PFSK-1 (cell line): ENCODE results near the gene APBB1.

Source experiments
- POLR2AphosphoS5 ChIP-seq: IDR thresholded peaks from 2 replicates; pipeline ENCODE4 v1.6.1; 2012; ENCODE audit warnings: low read depth, mild to moderate bottlenecking, control low read depth, low read length, moderate library complexity
- SIN3A ChIP-seq: IDR thresholded peaks from 2 replicates; pipeline ENCODE4 v1.6.1; 2012; ENCODE audit warnings: mild to moderate bottlenecking, low read length, moderate library complexity, borderline replicate concordance; ENCODE audit not compliant: insufficient read depth
- TAF1 ChIP-seq: IDR thresholded peaks from 2 replicates; pipeline ENCODE4 v1.6.1; 2012; ENCODE audit warnings: low read length, control low read depth, borderline replicate concordance; ENCODE audit not compliant: insufficient read depth

DNA sequence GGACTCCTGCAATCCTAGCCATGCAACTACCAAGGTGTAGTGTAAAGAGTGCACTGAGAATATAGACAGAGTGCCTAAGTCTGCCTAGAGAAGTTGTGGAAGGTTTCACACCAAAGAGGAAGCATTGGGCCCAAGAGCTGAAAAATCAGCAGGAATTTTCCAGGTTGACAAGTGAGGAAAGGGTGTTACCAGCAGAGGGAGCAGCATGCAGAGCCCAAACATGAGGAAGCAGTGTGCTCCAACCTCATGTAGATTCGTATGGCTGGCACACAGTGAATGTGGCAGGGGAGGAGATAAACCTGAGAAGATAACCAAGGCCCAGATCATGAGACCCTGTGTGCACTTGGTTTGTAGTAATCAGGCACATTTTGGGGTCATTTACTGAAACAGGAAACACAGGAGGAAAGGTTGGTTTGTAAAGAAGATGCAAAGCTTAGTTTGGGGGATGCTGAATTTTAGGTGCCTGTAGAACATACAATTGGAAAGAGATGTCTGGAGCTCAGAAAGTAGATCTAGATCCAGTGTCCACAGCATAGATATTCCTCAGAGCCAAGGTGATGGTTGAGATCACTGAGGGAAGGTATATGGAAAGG is 20.2 kb upstream of the APBB1 start:
- TF ChIP-seq SIN3A: no peak
- TF ChIP-seq POLR2AphosphoS5: no peak
- no peak for TF ChIP-seq TAF1
